GM12801 (cell line): ENCODE results near the gene RNASEH2B.

Source experiments
- CTCF ChIP-seq: IDR thresholded peaks from one replicate; pipeline ENCODE4 v1.5.1; 2011; ENCODE audit warnings: control low read depth; ENCODE audit not compliant: insufficient read length; ENCODE audit errors: extremely low read depth

Gene RNASEH2B

GRCh38 chr13:50892210-50892944 is 17.2 kb upstream of the RNASEH2B start:
- TF ChIP-seq CTCF: no peak

GRCh38 chr13:50893211-50893852 is 16.3 kb upstream of the RNASEH2B start:
- TF ChIP-seq CTCF: no peak

DNA sequence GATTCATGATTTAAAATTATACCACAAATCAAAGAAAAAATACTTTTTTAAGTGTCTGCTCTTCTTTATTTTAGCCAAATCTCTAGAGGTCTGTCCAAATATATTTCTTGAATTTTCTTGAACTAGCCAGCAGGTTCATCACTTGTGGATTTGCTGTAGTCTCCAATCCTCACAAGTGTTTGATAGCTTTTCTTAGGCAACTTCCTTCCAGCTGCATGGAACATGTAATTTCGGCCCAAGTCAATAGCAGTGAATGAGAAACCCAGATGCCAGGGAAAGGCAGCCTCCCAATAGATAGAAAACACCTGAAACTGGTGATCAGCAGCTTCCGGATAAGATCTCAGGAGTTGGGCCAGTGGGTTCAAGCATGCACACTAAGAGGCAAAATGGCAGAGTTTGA is 15.6 kb upstream of the RNASEH2B start:
- TF ChIP-seq CTCF: no peak

GRCh38 chr13:50894504-50894903 is 15.1 kb upstream of the RNASEH2B start:
- no peak for TF ChIP-seq CTCF

- no peak for TF ChIP-seq CTCF
These were observed 11.3 kb upstream of the RNASEH2B start for GRCh38 chr13:50898338-50898737.

DNA sequence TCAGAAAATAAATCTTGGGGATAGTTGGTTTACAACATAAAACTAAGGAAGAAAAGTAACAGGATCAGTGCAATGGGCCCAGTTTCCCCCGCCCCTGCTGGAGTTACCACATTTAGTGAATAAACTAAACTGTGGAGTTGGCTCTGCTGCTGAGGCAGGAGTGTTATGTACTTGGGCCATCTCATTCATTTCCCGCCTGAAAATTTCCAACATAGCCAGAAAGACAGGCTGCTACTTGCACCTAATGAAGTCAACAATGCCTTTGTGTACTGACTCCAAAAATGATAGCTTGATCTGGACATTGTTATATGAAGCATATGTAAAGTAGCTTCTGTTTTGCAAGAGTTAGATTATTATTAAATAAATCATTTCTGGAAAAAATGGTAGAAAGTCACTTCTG is 7.9 kb upstream of the RNASEH2B start:
- no peak for TF ChIP-seq CTCF

DNA sequence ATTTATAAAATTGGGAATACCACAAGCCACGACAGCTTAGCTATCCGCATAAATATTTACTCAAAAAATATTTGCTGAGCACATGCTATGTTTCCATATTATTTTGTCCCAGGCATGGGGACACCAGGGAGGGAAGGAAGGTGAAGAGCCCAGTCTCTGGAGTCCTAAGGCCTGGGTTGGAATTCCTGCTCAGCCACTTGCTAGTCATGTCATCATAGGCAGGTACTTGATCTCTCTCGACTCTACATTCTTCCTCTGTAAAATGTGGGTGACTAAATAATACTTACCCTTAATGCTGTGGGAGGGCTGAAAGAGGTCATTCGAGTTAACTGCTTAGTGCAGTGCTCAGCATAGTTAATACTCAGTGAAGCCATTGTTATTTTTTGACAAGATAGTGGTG is 4.3 kb upstream of the RNASEH2B start:
- TF ChIP-seq CTCF: no peak
